Hippocampal formation (tissue), 2 donors: ENCODE data around the gene PTPRD.

ENCODE experiments used
- DNase-seq, 2 donors: peaks; one replicate each; lab custom pipeline; 2025; lab: John Stamatoyannopoulos, UW

PTPRD gene

DNA sequence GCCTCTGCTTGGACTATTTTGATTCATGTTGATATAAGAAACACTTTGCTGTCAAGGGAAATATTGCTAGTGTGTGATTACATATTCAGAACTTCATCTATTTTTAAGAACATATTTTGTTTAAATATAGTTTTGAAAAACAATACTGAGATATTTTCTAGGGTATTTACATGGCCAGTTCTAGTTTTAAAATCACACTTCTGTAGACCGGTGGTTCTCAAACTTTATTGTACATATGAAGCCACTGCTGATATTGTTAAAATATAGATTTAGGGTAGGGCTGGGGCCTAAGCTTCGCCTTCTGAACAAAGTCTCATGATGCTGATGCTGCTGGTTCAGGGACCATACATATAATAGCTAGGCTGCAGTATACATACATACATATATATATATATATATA, 1000.0 kb downstream of the PTPRD start:
- DNase-seq: no peak

- no peak for DNase-seq
Measured at GRCh38 chr9:9612270-9612669, 1000.5 kb downstream of the PTPRD start.

DNA sequence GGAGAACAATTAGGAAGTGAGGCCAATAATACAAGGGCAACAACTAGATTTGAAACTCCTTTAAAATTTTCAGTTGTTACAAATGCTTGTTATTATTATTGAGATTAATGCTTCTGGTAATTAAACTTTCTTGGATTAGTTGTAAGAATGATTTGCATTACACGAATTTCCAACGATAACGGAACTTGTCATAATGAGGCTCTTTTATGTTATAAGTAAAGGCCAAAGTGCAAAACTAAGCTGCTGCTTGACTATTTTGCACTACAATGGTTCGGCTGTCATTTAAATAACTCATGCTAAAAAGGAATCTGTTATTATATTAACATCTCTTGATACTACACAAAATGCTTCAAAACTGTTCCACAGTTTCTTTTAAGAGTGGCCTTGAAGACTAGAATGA, 1007.1 kb downstream of the PTPRD start:
- DNase-seq: no peak

- DNase-seq: no peak
Measured at GRCh38 chr9:9603345-9603744, 1009.5 kb downstream of the PTPRD start.

DNA sequence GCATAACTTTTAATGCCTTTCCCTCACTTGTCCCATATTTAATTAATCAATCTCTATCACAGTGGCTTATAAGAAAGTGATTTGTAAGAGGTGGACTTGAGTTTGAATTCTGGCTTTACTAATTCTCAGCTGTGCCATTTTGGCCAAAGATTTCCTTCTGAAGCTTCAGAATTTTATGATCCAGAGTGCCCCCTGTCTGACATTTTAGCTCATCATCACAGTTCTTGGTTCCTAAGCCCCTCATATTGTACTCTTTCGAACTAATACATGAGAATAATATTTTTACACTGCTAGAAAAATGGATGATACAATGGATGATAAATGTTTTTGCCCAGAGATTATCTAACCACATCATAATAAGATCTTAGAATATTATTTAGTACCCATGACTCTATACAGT, 1014.1 kb downstream of the PTPRD start:
- no peak for DNase-seq

DNA sequence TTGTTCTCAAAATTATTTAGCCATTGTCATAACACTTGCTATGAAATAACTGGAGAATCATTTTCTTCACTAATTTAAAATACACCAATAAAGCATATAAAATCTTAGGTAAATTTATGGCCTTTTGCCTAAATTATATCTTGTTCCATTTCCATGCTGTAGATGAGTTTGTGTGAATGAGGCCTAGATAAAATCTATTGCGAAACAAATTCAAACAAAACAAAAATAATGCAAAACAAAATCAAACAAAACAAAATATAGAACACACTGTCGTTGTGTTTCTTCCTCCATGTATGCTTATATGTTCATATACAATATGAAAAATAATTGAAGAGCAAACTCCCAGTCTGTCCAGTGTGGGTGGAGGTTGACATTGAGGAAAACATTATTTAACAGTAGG, 1020.7 kb downstream of the PTPRD start:
- DNase-seq: no peak

GRCh38 chr9:9585920-9586319, 1026.9 kb downstream of the PTPRD start:
- DNase-seq: no peak

GRCh38 chr9:9574080-9574479, 1038.7 kb downstream of the PTPRD start:
- no peak for DNase-seq

DNA sequence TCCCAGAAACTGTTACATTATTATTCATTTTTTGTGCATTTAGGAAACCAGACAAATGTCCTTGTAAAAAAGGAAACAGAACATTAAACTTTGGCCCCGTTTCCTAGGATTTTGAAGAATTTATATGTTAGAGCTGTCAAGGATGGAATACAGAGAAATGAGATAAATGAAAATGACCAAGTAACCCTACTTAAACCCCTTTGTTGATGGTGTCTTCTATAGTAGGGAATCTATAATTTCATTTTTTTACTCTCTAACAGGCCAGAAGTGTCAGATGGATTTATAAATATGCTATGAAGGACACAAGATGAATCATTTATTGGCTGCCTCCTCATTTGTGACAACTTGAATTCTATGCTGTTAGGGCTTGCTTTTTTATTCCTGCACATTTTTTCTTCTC, 1047.1 kb downstream of the PTPRD start:
- DNase-seq: no peak

- DNase-seq: no peak
Measured at GRCh38 chr9:9563817-9564216, 1049.0 kb downstream of the PTPRD start.

DNA sequence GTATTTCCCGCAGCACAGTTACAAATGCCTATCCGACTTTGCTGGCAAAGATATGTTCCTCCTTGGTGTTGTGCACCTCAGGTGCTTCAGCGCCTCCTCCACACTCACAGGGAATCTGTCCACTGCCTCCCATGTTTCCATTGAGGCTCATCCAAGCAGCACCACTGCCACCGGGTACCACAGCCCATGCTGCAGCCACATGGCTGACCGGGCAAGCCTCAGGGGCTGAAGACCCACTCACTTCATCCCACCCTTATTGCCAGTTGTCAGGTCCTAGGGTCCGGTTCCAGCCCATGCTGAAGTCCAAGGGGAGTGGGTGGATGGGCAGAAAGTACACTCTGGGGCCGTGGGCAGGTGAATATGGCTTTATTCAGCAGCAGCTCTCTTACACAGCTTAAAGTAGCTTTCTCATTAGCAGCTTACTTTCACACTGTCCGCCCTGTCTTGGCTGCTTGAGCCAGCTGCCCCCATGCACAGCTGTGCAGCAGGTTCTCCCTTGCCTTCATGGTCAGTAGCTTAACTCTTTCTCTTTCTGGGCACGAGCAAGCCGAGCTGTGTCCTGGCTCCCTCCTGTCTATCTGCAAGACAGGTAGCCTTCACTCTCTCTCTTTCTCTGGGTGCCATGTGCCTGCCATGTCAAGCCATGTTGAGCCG, 1052.3 kb downstream of the PTPRD start:
- DNase-seq: no peak

- DNase-seq: no peak
Measured at GRCh38 chr9:9558907-9559306, 1053.9 kb downstream of the PTPRD start.

- no peak for DNase-seq
Measured at GRCh38 chr9:9557804-9558334, 1054.9 kb downstream of the PTPRD start.

GRCh38 chr9:9556865-9557803, 1055.7 kb downstream of the PTPRD start:
- no peak for DNase-seq

- no peak for DNase-seq
Measured at GRCh38 chr9:9552665-9553064, 1060.1 kb downstream of the PTPRD start.

- DNase-seq: no peak
Measured at GRCh38 chr9:9538766-9539165, 1074.0 kb downstream of the PTPRD start.

GRCh38 chr9:9538356-9538755, 1074.4 kb downstream of the PTPRD start:
- peak in 1 of 2 donors; percentile 3 for DNase-seq

DNA sequence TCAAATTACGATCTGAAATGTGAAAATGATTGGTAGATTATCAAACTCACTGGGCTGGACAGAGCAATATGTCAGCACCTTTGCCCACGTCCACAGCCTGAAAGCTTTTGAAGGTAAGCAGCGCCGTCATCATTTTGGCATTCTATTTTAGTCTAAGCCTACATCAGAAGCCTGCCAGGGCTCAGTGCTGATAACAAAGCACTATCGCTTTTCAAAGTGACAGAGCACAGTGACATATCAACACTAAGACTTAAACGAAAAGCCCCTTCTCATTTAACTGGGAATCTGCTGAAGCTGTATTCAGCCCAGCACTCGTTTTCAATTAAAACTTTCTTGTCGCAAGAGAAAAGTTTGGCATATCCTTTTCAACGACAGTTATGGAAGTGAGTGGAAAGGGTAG, 1076.3 kb downstream of the PTPRD start:
- DNase-seq: no peak

DNA sequence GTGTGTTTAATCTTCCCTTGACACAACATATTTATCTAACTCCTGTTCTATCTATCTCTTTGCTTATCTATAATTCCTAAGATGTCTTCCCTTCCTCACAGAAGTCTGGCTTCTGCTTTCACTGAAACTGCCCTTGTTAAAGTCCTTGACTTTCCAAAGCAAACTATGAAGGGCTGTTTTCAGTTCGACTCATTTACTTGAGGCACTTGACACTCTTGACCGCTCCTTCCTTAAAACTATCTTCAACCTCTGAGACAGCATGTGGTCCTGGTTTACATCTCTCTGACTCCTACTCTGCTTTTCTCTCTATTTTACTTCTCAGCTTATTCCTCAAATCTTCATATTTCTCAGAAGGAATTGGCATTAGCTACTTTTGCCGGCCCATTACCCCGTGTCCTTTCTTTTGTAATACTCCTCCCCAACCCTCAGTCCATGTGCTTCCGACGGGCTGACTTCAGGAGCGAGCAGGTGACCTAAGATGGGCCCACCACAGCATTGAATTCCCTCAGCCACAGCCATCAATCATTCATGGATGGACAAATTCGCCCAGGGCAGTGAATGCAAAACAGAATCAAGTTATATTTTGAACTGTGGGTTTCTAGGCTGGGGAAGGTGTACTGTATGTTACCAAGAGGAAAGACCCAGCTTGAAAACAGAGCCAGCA, 1089.2 kb downstream of the PTPRD start:
- DNase-seq: no peak

DNA sequence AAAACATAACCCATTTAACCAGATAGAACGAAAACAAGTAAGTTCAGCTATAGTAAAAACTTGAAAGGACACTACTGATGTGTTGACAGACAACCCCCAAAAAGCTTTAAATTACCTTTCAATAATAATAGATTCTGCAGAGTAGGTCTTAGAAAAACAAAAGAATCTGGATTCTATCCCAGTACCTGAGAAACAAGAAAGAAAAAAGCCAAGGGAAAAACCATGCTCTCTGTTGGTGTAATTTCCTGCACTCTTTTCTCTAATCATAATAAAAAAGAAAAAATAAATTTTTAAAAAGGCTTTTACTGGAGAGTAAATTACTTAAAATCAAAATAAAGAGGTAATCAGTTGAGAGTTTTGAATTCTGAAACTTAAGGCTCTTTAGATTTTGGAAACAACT, 1090.4 kb downstream of the PTPRD start:
- DNase-seq: no peak

DNA sequence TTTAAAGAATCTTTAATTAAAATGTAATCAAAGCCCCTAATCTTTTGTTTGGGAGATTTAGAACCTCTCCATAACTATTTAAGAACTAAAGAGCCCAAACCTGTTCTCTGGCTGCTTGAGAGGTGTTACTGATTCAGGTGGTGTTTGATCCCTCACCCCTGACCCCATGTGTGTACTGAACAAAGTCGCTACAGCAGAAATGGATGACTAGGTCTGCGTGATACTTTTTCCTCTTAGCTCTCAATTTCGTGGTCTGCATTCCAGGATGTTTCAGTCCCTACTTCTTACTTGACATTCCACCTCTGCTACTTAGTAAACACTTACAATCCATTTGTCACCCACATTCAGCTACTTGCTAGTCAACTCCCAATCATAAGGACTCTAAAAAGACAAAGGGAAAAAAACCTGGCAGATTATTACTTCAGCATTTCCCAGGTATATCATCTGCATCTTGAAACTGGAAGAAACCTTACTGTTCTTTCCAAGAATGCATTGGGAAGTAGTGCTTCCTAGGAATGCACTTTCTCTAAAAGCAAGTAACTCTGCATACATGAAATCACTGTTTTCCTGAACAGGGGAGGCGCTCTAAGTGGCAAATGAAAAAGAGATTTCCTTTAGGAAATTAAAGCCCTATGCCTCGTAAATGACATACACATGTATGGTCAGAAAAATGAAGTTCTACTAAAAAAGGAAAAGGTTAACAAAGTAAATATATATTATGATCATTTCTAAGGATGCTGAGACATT, 1091.6 kb downstream of the PTPRD start:
- DNase-seq: no peak

- no peak for DNase-seq
Measured at GRCh38 chr9:9504869-9505268, 1107.9 kb downstream of the PTPRD start.
